Astrocyte (in vitro differentiated cells and primary cell): ENCODE results near the gene KCNAB1. TPM values are rescaled to one million over a fixed set of nuclear protein-coding genes. Genes with fewer than 3 reads are reported as not detected.

Experiments used
- DNase-seq: peaks from one replicate; pipeline ENCODE4 v3.0.0-alpha.2; 2010; ENCODE audit warnings: low read depth
- FAIRE-seq: peaks from 2 replicates; lab custom pipeline; 2011; peaks lifted over from hg19 to GRCh38; lab: Jason Lieb, UNC
- H2AFZ ChIP-seq: 2 replicates; pipeline ENCODE4 v1.6.0; 2012; ENCODE audit warnings: low read depth, low read length, inconsistent platforms
- H3K27ac ChIP-seq: 2 replicates; pipeline ENCODE4 v1.5.1; 2011; ENCODE audit warnings: low read depth, low read length, inconsistent platforms
- H3K27me3 ChIP-seq: 2 replicates; pipeline ENCODE4 v1.6.0; 2011; ENCODE audit warnings: low read length, inconsistent platforms; ENCODE audit not compliant: insufficient read depth
- H3K36me3 ChIP-seq: 2 replicates; pipeline ENCODE4 v1.5.1; 2011; ENCODE audit warnings: low read length, inconsistent platforms; ENCODE audit not compliant: insufficient read depth
- H3K4me1 ChIP-seq: 2 replicates; pipeline ENCODE4 v1.5.1; 2011; ENCODE audit warnings: low read length, inconsistent platforms; ENCODE audit not compliant: insufficient read depth
- H3K4me2 ChIP-seq: 2 replicates; pipeline ENCODE4 v1.6.0; 2012; ENCODE audit warnings: low read length, inconsistent platforms
- H3K4me3 ChIP-seq: 2 replicates; pipeline ENCODE4 v1.5.1; 2011; ENCODE audit warnings: low read depth, mild to moderate bottlenecking, low read length, inconsistent platforms; ENCODE audit not compliant: insufficient read depth
- H3K79me2 ChIP-seq: 2 replicates; pipeline ENCODE4 v1.6.0; 2012; ENCODE audit warnings: mild to moderate bottlenecking, low read length, inconsistent platforms; ENCODE audit not compliant: insufficient read depth
- H3K9ac ChIP-seq: 2 replicates; pipeline ENCODE4 v1.6.0; 2012; ENCODE audit warnings: mild to moderate bottlenecking, low read length, inconsistent platforms
- H3K9me3 ChIP-seq: 2 replicates; pipeline ENCODE4 v1.5.1; 2012; ENCODE audit warnings: low read depth, mild to moderate bottlenecking, low read length, inconsistent platforms; ENCODE audit not compliant: insufficient read depth
- H4K20me1 ChIP-seq: 2 replicates; pipeline ENCODE4 v1.6.0; 2012; ENCODE audit warnings: low read length, inconsistent platforms; ENCODE audit not compliant: insufficient read depth
- H3K27ac Mint-ChIP-seq: one replicate; pipeline ENCODE4 v1.8.0; 2021; ENCODE audit warnings: mild to moderate bottlenecking, mixed read lengths; ENCODE audit not compliant: unreplicated experiment
- H3K27me3 Mint-ChIP-seq: one replicate; pipeline ENCODE4 v1.8.0; 2021; ENCODE audit warnings: low read depth, mixed read lengths; ENCODE audit not compliant: unreplicated experiment
- H3K36me3 Mint-ChIP-seq: one replicate; pipeline ENCODE4 v1.8.0; 2021; ENCODE audit warnings: low read depth, mixed read lengths; ENCODE audit not compliant: unreplicated experiment
- H3K4me1 Mint-ChIP-seq: one replicate; pipeline ENCODE4 v1.8.0; 2021; ENCODE audit warnings: low read depth, mixed read lengths; ENCODE audit not compliant: unreplicated experiment
- H3K4me3 Mint-ChIP-seq: one replicate; pipeline ENCODE4 v1.8.0; 2021; ENCODE audit warnings: mild to moderate bottlenecking, moderate library complexity, mixed read lengths; ENCODE audit not compliant: unreplicated experiment
- H3K9me3 Mint-ChIP-seq: one replicate; pipeline ENCODE4 v1.8.0; 2021; ENCODE audit warnings: mild to moderate bottlenecking, mixed read lengths; ENCODE audit not compliant: unreplicated experiment
- EZH2 ChIP-seq: IDR thresholded peaks from 2 replicates; pipeline ENCODE4 v1.6.1; 2012; ENCODE audit warnings: mild to moderate bottlenecking, low read length, inconsistent platforms; ENCODE audit not compliant: insufficient read depth
- total RNA-seq: library from RNA; stranded (reverse); gene quantifications from 2 replicates; pipeline ENCODE4 v1.2.1, GENCODE V29; 2021
- TF ChIP-seq, protein P1 (sequence below): IDR thresholded peaks from 2 replicates; pipeline ENCODE4 v1.5.1; 2011; ENCODE audit warnings: low read depth, mild to moderate bottlenecking, inconsistent platforms, low read length, moderate library complexity; ENCODE audit not compliant: insufficient read depth

Gene KCNAB1
- total RNA-seq, 1 donor from 2014 or later, result 0.30 TPM

DNA sequence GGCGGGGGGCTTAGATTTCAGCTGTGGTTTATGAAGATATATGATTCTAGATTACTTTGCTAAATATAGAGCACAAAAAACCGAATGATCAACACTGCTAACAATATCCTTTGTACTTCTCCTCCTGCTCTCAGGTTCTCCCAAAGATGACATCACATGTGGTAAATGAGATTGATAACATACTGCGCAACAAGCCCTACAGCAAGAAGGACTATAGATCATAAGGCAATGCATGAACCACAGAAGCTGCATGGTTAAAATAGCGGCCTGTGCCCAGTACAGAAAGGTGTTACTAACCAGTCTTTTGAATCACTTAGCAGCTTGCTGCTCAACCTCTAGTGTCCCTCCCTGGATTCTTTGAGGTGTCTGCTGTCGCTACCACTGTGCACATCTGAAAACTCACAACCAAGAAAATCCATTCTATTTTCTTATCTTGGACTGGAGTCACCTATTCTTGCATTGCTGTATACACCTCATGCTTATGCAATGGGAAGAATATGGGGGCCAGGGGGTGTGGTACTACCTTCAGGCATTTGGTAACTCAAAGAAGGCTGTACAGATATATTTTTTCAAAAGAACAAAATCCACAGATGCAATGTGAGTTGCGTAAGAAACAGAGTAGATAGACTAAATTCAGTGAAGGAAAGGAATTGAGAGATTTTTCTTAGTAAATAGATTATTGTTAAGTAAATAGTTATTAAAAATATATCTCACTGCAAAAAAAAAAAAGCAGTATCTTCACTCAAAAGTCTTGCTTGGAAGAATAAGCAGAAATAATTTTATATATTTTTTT, 416.3 kb downstream of the KCNAB1 start:
- Histone ChIP-seq H2AFZ (no peak overlapping the region), H3K9ac (peak overlapping the region; percentile 20), H3K4me1 (peaks cover 28% of the 10 kb centered on the region), H3K79me2 (peaks cover 6% of the 10 kb centered on the region), H3K4me2 (no peak overlapping the region), H4K20me1 (peaks cover 21% of the 10 kb centered on the region), H3K4me3 (no peak overlapping the region), H3K36me3 (peaks cover 25% of the 10 kb centered on the region), H3K27me3 (no peaks in the 10 kb centered on the region), H3K27ac (peak overlapping the region; percentile 89), H3K9me3 (no peaks in the 10 kb centered on the region)
- DNase-seq, result peak; percentile 83
- no peak for FAIRE-seq
- no peaks in the 10 kb centered on the region for H3K27me3 Mint-ChIP-seq
- H3K4me3 Mint-ChIP-seq, result no peak overlapping the region
- peaks cover 8% of the 10 kb centered on the region for H3K36me3 Mint-ChIP-seq
- no peak for TF ChIP-seq EZH2
- TF ChIP-seq, protein P1, sequence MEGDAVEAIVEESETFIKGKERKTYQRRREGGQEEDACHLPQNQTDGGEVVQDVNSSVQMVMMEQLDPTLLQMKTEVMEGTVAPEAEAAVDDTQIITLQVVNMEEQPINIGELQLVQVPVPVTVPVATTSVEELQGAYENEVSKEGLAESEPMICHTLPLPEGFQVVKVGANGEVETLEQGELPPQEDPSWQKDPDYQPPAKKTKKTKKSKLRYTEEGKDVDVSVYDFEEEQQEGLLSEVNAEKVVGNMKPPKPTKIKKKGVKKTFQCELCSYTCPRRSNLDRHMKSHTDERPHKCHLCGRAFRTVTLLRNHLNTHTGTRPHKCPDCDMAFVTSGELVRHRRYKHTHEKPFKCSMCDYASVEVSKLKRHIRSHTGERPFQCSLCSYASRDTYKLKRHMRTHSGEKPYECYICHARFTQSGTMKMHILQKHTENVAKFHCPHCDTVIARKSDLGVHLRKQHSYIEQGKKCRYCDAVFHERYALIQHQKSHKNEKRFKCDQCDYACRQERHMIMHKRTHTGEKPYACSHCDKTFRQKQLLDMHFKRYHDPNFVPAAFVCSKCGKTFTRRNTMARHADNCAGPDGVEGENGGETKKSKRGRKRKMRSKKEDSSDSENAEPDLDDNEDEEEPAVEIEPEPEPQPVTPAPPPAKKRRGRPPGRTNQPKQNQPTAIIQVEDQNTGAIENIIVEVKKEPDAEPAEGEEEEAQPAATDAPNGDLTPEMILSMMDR, result no peak
- H3K4me1 Mint-ChIP-seq, result peaks cover 62% of the 10 kb centered on the region
- H3K27ac Mint-ChIP-seq, result peak overlapping the region; percentile 75
- H3K9me3 Mint-ChIP-seq, result no peaks in the 10 kb centered on the region

DNA sequence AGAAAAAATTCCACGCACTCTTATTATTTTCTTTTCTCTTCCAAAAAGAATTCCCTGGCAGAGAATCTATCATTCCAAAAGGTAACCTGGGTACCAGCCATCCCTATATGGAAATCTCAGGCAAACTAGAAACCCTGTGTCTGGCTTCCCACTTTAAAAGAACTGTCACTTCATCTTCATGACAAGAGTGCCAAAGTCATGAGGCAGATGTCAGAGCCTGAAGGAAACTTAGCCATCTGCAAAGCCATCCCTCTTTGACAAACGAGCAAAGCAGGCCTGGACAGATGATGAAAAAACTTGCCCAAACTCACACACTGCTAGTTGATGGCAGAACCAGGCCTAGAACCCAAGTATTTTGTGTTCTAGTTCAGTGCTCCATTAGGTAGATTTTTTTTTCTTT, 418.7 kb downstream of the KCNAB1 start:
- Histone ChIP-seq H4K20me1 (peaks cover 41% of the 10 kb centered on the region), H3K27ac (no peak overlapping the region), H3K36me3 (peaks cover 48% of the 10 kb centered on the region), H2AFZ (no peak overlapping the region), H3K9ac (no peak overlapping the region), H3K27me3 (no peaks in the 10 kb centered on the region), H3K4me1 (peaks cover 22% of the 10 kb centered on the region), H3K9me3 (no peaks in the 10 kb centered on the region), H3K79me2 (peaks cover 29% of the 10 kb centered on the region), H3K4me2 (no peak overlapping the region), H3K4me3 (no peak overlapping the region)
- H3K27me3 Mint-ChIP-seq, result no peaks in the 10 kb centered on the region
- H3K36me3 Mint-ChIP-seq, result peaks cover 5% of the 10 kb centered on the region
- no peaks in the 10 kb centered on the region for H3K9me3 Mint-ChIP-seq
- TF ChIP-seq, protein P1, result no peak
- no peak for TF ChIP-seq EZH2
- no peak overlapping the region for H3K4me3 Mint-ChIP-seq
- DNase-seq (no peak), FAIRE-seq (no peak)
- peak overlapping the region; percentile 37 for H3K27ac Mint-ChIP-seq
- peaks cover 61% of the 10 kb centered on the region for H3K4me1 Mint-ChIP-seq

DNA sequence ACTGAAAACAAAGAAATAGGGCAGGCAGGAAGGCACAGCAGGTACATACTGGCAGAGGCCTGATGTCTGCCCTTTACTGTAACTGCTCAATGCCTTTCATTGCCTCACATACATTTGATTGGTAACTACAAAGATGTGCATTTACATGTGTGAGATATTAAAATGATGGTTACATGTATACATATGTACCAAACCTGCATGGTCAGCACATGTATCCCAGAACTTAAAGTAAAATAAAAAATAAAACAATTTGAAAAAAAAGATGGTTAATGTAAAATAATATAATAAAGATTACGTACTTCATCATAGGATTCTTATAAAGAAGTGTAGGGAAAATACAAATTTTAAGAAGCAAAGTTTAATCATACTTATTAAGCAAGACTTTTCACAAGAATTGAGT, 419.4 kb downstream of the KCNAB1 start:
- Histone ChIP-seq H3K4me1 (peaks cover 17% of the 10 kb centered on the region), H3K9ac (no peak overlapping the region), H3K4me3 (no peak overlapping the region), H4K20me1 (peaks cover 48% of the 10 kb centered on the region), H3K9me3 (no peaks in the 10 kb centered on the region), H2AFZ (no peak overlapping the region), H3K4me2 (no peak overlapping the region), H3K27me3 (no peaks in the 10 kb centered on the region), H3K79me2 (peaks cover 36% of the 10 kb centered on the region), H3K36me3 (peaks cover 55% of the 10 kb centered on the region), H3K27ac (no peak overlapping the region)
- FAIRE-seq (no peak), DNase-seq (no peak)
- Mint-ChIP-seq H3K4me1 (peaks cover 56% of the 10 kb centered on the region), H3K27ac (no peak overlapping the region), H3K36me3 (peaks cover 6% of the 10 kb centered on the region), H3K9me3 (no peaks in the 10 kb centered on the region), H3K27me3 (no peaks in the 10 kb centered on the region), H3K4me3 (no peak overlapping the region)
- TF ChIP-seq EZH2, result no peak
- TF ChIP-seq, protein P1, result no peak
